Cardiac ventricle fibroblast (primary cell): ENCODE results near the gene UBR3. TPM values are rescaled to one million over a fixed set of nuclear protein-coding genes. Genes with fewer than 3 reads are reported as not detected.

Experiments
- total RNA-seq: library from RNA; depleted of rRNA; stranded (reverse); fragments of >200 nt; gene quantifications from 2 replicates; pipeline ENCODE4 v1.2.3, GENCODE V29; 2015

UBR3 gene, protein sequence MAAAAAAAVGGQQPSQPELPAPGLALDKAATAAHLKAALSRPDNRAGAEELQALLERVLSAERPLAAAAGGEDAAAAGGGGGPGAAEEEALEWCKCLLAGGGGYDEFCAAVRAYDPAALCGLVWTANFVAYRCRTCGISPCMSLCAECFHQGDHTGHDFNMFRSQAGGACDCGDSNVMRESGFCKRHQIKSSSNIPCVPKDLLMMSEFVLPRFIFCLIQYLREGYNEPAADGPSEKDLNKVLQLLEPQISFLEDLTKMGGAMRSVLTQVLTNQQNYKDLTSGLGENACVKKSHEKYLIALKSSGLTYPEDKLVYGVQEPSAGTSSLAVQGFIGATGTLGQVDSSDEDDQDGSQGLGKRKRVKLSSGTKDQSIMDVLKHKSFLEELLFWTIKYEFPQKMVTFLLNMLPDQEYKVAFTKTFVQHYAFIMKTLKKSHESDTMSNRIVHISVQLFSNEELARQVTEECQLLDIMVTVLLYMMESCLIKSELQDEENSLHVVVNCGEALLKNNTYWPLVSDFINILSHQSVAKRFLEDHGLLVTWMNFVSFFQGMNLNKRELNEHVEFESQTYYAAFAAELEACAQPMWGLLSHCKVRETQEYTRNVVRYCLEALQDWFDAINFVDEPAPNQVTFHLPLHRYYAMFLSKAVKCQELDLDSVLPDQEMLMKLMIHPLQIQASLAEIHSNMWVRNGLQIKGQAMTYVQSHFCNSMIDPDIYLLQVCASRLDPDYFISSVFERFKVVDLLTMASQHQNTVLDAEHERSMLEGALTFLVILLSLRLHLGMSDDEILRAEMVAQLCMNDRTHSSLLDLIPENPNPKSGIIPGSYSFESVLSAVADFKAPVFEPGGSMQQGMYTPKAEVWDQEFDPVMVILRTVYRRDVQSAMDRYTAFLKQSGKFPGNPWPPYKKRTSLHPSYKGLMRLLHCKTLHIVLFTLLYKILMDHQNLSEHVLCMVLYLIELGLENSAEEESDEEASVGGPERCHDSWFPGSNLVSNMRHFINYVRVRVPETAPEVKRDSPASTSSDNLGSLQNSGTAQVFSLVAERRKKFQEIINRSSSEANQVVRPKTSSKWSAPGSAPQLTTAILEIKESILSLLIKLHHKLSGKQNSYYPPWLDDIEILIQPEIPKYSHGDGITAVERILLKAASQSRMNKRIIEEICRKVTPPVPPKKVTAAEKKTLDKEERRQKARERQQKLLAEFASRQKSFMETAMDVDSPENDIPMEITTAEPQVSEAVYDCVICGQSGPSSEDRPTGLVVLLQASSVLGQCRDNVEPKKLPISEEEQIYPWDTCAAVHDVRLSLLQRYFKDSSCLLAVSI (N-terminal part only)
- 20.6 and 23.8 TPM in 2 replicates for total RNA-seq

GRCh38 chr2:169827272-169828140, at the start of gene UBR3:
TSS of gene UBR3 (plus strand) at chr2:169827454. CDS start at chr2:169827508, 54 bp downstream.

DNA sequence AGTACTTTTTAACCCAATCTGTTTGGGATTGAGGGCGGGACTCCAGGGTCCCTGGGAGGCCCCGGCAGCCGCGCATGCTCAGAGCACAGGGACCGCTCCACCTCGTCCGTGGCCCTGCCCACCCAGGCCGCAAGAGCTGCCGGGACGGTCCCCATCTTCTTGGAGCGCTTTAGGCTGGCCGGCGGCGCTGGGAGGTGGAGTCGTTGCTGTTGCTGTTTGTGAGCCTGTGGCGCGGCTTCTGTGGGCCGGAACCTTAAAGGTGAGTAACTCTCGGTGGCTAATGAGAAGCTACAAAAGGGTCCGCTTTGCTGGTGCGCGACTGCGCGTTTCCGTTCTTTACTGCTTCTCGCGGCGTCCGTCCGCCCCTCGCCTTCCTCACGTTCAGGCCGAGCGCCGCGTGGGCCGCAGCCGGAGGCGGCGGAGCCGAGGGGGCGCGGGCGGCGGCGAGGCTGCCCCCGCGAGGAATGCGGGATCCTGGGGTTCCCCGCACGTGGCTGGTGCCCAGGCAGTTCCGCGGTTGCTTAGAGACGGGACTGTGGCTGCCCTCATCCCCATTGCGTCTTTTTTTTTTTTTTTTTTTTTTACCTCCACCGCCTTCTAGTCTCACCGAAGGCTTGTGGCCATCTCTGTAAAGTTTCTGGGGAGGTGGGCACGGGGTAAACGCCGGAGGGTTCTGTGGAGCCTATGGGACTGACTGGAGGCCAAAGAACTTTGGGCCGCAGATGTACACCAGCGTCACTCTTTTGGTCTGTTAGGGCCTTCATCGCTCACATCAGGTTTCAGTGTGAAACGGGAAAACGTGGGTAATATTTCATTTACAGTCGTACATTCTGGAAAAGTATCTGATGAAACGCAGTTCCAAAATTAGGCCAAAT, 28.3 kb upstream of the UBR3 start, which contains the start of gene SSB:
Gene SSB (plus strand): TSS at position 154 of the 875 bp plus-strand sequence. CDS start 2,090 bp downstream, outside the sequence.

GRCh38 chr2:169824373-169825333, 2.6 kb upstream of the UBR3 start, which contains the start of gene METTL5:
TSS of gene METTL5 (minus strand) at chr2:169824905. CDS start at chr2:169824597, 308 bp downstream.

Other genes with a start within 250 kb of the UBR3 start
- gene PPIG, start 243.1 kb upstream of the UBR3 start, total RNA-seq = 22.9 and 23.6 TPM in 2 replicates
- 0.12 TPM in 1 of 2 replicates, not detected in the other for gene CFAP210, start 133.0 kb upstream of the UBR3 start, total RNA-seq
- 1.1 and 3.9 TPM in 2 replicates for gene PHOSPHO2, start 133.0 kb upstream of the UBR3 start, total RNA-seq
- gene KLHL23, start 93.6 kb upstream of the UBR3 start, total RNA-seq = 0.50 and 6.8 TPM in 2 replicates
- 83.1 and 98.1 TPM in 2 replicates for gene SSB, start 28.6 kb upstream of the UBR3 start, total RNA-seq
- 27.6 and 32.0 TPM in 2 replicates for gene METTL5, start 2.5 kb upstream of the UBR3 start, total RNA-seq